ENCODE data around the gene DUS4L.

GRCh38 chr7:107599262-107599661, 35.5 kb downstream of the DUS4L start:
- TF ChIP-seq TAF1 (IDR thresholded peaks at IDR 0.05; ENCODE audit: low read depth, low read length) (no peak), POLR2AphosphoS5 (IDR thresholded peaks at IDR 0.05; ENCODE audit: low read depth, low read length) (no peak), POLR2A (IDR thresholded peaks at IDR 0.05; ENCODE audit: low read depth, low read length) (no peak), SPI1 (IDR thresholded peaks at IDR 0.05; ENCODE audit: low read depth, low read length) (no peak)

Measured in GM12891 (cell line).